Nephron progenitor cell (in vitro differentiated cells): ENCODE results near the gene CDK6.

Experiments
- DNase-seq: peaks from one replicate; pipeline ENCODE4 v3.0.0; 2021
- H3K27ac Mint-ChIP-seq: 2 replicates; pipeline ENCODE4 v1.8.0; 2021; ENCODE audit warnings: mild to moderate bottlenecking, moderate library complexity, mixed read lengths
- H3K27me3 Mint-ChIP-seq: 2 replicates; pipeline ENCODE4 v1.8.0; 2021; ENCODE audit warnings: mild to moderate bottlenecking, low read depth, mixed read lengths; ENCODE audit not compliant: poor library complexity
- H3K36me3 Mint-ChIP-seq: 2 replicates; pipeline ENCODE4 v1.8.0; 2021; ENCODE audit warnings: low read depth, mixed read lengths
- H3K4me1 Mint-ChIP-seq: 2 replicates; pipeline ENCODE4 v1.8.0; 2021; ENCODE audit warnings: mixed read lengths
- H3K4me3 Mint-ChIP-seq: 2 replicates; pipeline ENCODE4 v1.8.0; 2021; ENCODE audit warnings: mild to moderate bottlenecking, moderate library complexity, mixed read lengths
- H3K9me3 Mint-ChIP-seq: 2 replicates; pipeline ENCODE4 v1.8.0; 2021; ENCODE audit warnings: mild to moderate bottlenecking, moderate library complexity, mixed read lengths
- CTCF ChIP-seq: fragments of 200-600 bp; sonication (generic); IDR thresholded peaks from 2 replicates; pipeline ENCODE4 v1.5.0; 2021; ENCODE audit warnings: antibody characterized with exemption

CDK6 gene

GRCh38 chr7:92837000-92837749 is 802 bp upstream of the CDK6 start:
- H3K27ac Mint-ChIP-seq, result peak overlapping the region; percentile 93
- peak; percentile 36 for DNase-seq
- peaks cover 4% of the 10 kb centered on the region for H3K27me3 Mint-ChIP-seq
- H3K36me3 Mint-ChIP-seq, result peaks cover 5% of the 10 kb centered on the region
- TF ChIP-seq CTCF, result no peak
- H3K4me3 Mint-ChIP-seq, result peak overlapping the region; percentile 94
- no peaks in the 10 kb centered on the region for H3K9me3 Mint-ChIP-seq
- peaks cover 23% of the 10 kb centered on the region for H3K4me1 Mint-ChIP-seq

- Mint-ChIP-seq H3K27me3 (peaks cover 2% of the 10 kb centered on the region), H3K27ac (peak overlapping the region; percentile 37), H3K36me3 (peaks cover 5% of the 10 kb centered on the region), H3K9me3 (no peaks in the 10 kb centered on the region), H3K4me1 (peaks cover 35% of the 10 kb centered on the region), H3K4me3 (peak overlapping the region; percentile 94)
- DNase-seq, result no peak
- TF ChIP-seq CTCF, result no peak
Measured at GRCh38 chr7:92835851-92836488, 403 bp downstream of the CDK6 start.

- peaks cover 41% of the 10 kb centered on the region for H3K4me1 Mint-ChIP-seq
- H3K36me3 Mint-ChIP-seq, result peaks cover 5% of the 10 kb centered on the region
- H3K27ac Mint-ChIP-seq, result peak overlapping the region; percentile 93
- H3K27me3 Mint-ChIP-seq, result no peaks in the 10 kb centered on the region
- H3K9me3 Mint-ChIP-seq, result no peaks in the 10 kb centered on the region
- H3K4me3 Mint-ChIP-seq, result peak overlapping the region; percentile 94
- peak; percentile 68 for DNase-seq
- no peak for TF ChIP-seq CTCF
Measured at GRCh38 chr7:92835261-92835850, 1.0 kb downstream of the CDK6 start.

- no peak for TF ChIP-seq CTCF
- Mint-ChIP-seq H3K4me3 (peak overlapping the region; percentile 98), H3K4me1 (peaks cover 48% of the 10 kb centered on the region), H3K27ac (no peak overlapping the region), H3K9me3 (no peaks in the 10 kb centered on the region), H3K36me3 (peaks cover 5% of the 10 kb centered on the region), H3K27me3 (no peaks in the 10 kb centered on the region)
- DNase-seq, result peak; percentile 66
Measured at GRCh38 chr7:92834507-92835260, 1.7 kb downstream of the CDK6 start.

- Mint-ChIP-seq H3K4me1 (peaks cover 52% of the 10 kb centered on the region), H3K9me3 (no peaks in the 10 kb centered on the region)
- no peak for TF ChIP-seq CTCF
Measured at GRCh38 chr7:92833766-92834506, 2.4 kb downstream of the CDK6 start.

More at GRCh38 chr7:92833766-92834506, 2.4 kb downstream of the CDK6 start:
- H3K36me3 Mint-ChIP-seq, result peaks cover 5% of the 10 kb centered on the region
- peak overlapping the region; percentile 98 for H3K4me3 Mint-ChIP-seq
- peak; percentile 84 for DNase-seq
- H3K27ac Mint-ChIP-seq, result peak overlapping the region; percentile 99
- H3K27me3 Mint-ChIP-seq, result no peaks in the 10 kb centered on the region
